Subcutaneous adipose tissue (tissue), 4 donors: ENCODE results near the gene ANK2. TPM values are rescaled to one million over a fixed set of nuclear protein-coding genes. Genes with fewer than 3 reads are reported as not detected.

Experiments
- CTCF ChIP-seq: fragments of 450-650 bp; IDR thresholded peaks from one replicate; pipeline ENCODE4 v1.5.1; 2016; ENCODE audit warnings: low read depth, mild to moderate bottlenecking, control low read depth, antibody characterized with exemption, moderate library complexity
- total RNA-seq, 4 donors: library from RNA; depleted of rRNA; stranded (reverse); fragments of >200 nt; gene quantifications; one replicate each; pipeline ENCODE4 v1.1.0, GENCODE V29; 2016

The ANK2 gene
- total RNA-seq, 4 donors from 2014 or later: 49.4 to 119 (median 72.9) TPM

GRCh38 chr4:113331811-113332210, 282.4 kb downstream of the ANK2 start:
- TF ChIP-seq CTCF: no peak

DNA sequence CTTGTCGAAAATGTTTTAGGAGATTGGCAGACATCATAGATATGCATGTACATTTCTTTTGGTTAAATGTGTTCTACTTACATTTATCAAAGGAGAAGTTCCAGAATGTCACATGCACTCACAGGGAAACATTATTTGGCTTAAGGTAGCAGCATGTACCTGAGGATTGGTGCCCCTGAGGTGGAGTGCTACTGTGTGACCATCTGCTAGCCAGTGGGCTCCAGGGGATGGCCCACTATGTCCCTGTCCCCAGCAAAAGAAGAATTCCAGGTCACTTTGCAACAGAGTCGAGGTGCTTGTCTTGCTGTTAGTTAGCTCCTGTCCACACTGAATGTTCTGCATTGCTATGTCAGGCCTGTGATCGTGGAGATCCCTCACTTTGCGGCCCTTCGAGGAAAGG, 283.2 kb downstream of the ANK2 start:
- no peak for TF ChIP-seq CTCF

- TF ChIP-seq CTCF: no peak
Observed at GRCh38 chr4:113335746-113336145, 286.3 kb downstream of the ANK2 start.

DNA sequence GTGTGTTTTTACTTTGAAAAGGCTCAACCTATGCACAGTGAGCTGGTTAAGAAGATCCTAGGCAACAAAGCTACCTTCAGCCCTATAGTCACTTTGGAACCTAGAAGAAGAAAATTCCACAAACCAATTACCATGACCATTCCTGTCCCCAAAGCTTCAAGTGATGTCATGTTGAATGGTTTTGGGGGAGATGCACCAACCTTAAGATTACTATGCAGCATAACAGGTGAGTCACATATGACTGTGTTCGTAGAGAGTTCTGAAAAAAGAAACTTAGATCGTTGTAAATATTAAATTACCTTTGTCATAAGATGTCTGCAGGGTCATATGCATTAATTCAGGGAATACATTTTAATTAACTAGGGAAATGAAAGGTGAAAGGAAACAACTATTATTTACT, 287.1 kb downstream of the ANK2 start:
- no peak for TF ChIP-seq CTCF

- TF ChIP-seq CTCF: no peak
Observed at GRCh38 chr4:113339430-113339813, 290.0 kb downstream of the ANK2 start.

DNA sequence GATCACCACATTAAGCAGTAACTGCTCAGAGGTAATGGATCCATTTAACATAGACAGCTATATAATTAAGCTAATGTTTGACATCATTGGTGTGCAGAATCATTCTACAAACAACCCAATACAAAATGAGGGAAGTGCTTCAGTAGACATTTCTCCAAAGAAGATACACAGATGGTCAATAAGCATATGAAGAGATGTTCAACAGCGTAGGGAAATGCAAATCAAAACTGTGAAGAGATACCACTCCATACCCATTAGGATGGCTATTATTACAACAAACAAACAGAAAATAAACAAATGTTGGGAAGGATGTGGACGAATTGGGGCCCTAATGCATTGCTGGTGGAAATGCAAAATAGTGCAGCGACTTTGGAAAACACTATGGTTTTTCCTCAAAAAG, 294.6 kb downstream of the ANK2 start:
- no peak for TF ChIP-seq CTCF

DNA sequence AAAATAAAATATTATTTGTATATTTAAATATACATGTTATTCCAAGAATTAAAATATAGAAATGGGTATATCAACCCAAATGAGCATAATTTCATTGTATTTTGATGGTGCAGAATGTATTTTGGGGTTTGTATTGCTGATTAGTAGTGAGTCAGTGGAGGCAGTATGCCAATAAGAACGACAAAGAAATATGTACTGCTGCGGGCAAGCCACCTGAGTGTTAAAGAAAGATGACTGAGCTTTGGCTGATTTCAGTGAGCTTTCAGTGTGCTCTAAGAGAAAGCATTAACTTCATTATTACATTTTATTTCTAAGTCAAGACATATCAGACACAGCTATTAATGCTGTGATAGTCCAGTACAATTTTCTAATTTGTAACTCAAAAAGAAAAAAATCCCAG, 297.8 kb downstream of the ANK2 start:
- no peak for TF ChIP-seq CTCF

DNA sequence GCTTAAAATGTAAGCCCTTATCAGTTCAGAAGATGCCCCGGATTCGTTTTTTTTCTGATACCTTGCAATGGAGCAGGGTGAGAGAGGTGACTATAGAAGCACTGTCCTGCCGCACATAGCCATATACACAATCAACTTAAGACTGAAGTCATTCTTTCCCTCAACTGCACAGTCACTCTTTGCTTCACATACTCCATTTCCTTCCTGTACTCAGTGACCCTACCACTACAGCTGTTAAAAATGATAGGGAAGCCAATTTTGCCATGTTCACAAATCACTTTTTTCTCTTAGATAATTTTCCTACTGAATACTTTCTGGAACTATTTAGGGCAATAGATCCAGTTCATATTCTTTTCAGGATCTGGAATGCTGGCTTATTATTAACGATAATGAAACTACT, 300.0 kb downstream of the ANK2 start:
- TF ChIP-seq CTCF: no peak
